B cell (primary cell): ENCODE data around the gene IKBKG. TPM values are rescaled to one million over a fixed set of nuclear protein-coding genes. Genes with fewer than 3 reads are reported as not detected.

Experiments
- ATAC-seq: fragments of 200-7000 bp; cut with Tn5 transposase; one replicate; pipeline ENCODE4 v1.10.0; 2021; ENCODE audit warnings: low read depth, mild to moderate bottlenecking, moderate number of reproducible peaks, moderate library complexity
- CTCF ChIA-PET: fragments of 350-600 bp; sonication (Branson Sonifier 250); formaldehyde crosslinking; loops from one replicate; lab custom pipeline; 2021; ENCODE audit warnings: antibody characterized with exemption, inconsistent platforms; lab: Charles Lee
- POLR2A ChIA-PET: fragments of 350-600 bp; sonication (Branson Sonifier 250); formaldehyde crosslinking; loops from one replicate; lab custom pipeline; 2021; ENCODE audit warnings: antibody characterized with exemption; lab: Charles Lee
- DNase-seq: peaks from one replicate; pipeline ENCODE4 v3.0.0; 2013
- H2AFZ ChIP-seq: 2 replicates; pipeline ENCODE4 v1.6.1; 2012; ENCODE audit warnings: mild to moderate bottlenecking, low read depth, low read length; ENCODE audit not compliant: insufficient read depth, poor library complexity, severe bottlenecking
- H3K27ac ChIP-seq, 2 donors: 1 replicate in 1 of 2; 2 replicates in 1 of 2; pipeline ENCODE4 v1.5.1; 2012 to 2013; ENCODE audit warnings: low read length in 2 of 2, mild to moderate bottlenecking in 2 of 2, moderate library complexity in 1 of 2
- H3K27me3 ChIP-seq, 4 experiments: fragments of 200-600 bp in 1 of 4; sonication (generic) in 1 of 4; replicated peaks in 1 of 4; 1 replicate in 2 of 4; 2 replicates in 2 of 4; pipeline versions ENCODE4 v1.6.1 to v1.7.0; 2013 to 2016; ENCODE audit warnings: low read length in 3 of 4, mild to moderate bottlenecking in 2 of 4, mixed read lengths in 1 of 4, moderate library complexity in 1 of 4; ENCODE audit not compliant: insufficient read depth in 4 of 4, control insufficient read depth in 3 of 4; ENCODE audit errors: control extremely low read depth in 1 of 4
- H3K36me3 ChIP-seq, 2 experiments: replicated peaks in 1 of 2; 1 replicate in 1 of 2; 2 replicates in 1 of 2; pipeline versions ENCODE4 v1.6.1 to v1.7.1; 2013; ENCODE audit warnings: low read length in 1 of 2; ENCODE audit not compliant: insufficient read depth in 2 of 2, control insufficient read depth in 1 of 2; ENCODE audit errors: control extremely low read depth in 1 of 2, extremely low read depth in 1 of 2
- H3K4me1 ChIP-seq, 2 donors: fragments of 200-600 bp in 1 of 2; sonication (generic) in 1 of 2; 1 replicate in 1 of 2; 2 replicates in 1 of 2; pipeline versions ENCODE4 v1.5.1 to v1.6.1; 2013 to 2017; ENCODE audit warnings: low read length in 2 of 2; ENCODE audit not compliant: control insufficient read depth in 2 of 2, insufficient read depth in 2 of 2
- H3K4me2 ChIP-seq: replicated peaks from 2 replicates; pipeline ENCODE3; 2012; ENCODE audit warnings: mild to moderate bottlenecking, low read depth, low read length; ENCODE audit not compliant: poor library complexity, severe bottlenecking
- H3K4me3 ChIP-seq, 5 experiments: fragments of 200-600 bp in 1 of 5; sonication (generic) in 1 of 5; 1 replicate in 3 of 5; 2 replicates in 2 of 5; pipeline versions ENCODE4 v1.5.1 to v1.7.0; 2011 to 2016; ENCODE audit warnings: low read length in 4 of 5, mild to moderate bottlenecking in 4 of 5, low read depth in 2 of 5, control low read depth in 1 of 5, moderate library complexity in 1 of 5; ENCODE audit not compliant: insufficient read depth in 1 of 5; ENCODE audit errors: control extremely low read depth in 1 of 5, extremely low read depth in 1 of 5
- H3K79me2 ChIP-seq: fragments of 200-600 bp; sonication (generic); one replicate; pipeline ENCODE4 v1.6.0; 2016; ENCODE audit warnings: low read length; ENCODE audit not compliant: control insufficient read depth, insufficient read depth
- H3K9ac ChIP-seq: fragments of 200-600 bp; sonication (generic); 2 replicates; pipeline ENCODE4 v1.6.1; 2017; ENCODE audit warnings: mild to moderate bottlenecking, low read length, moderate library complexity
- H3K9me3 ChIP-seq, 3 donors: one replicate each; pipeline versions ENCODE4 v1.6.1 to v1.7.1; 2013; ENCODE audit warnings: low read length in 2 of 3; ENCODE audit not compliant: control insufficient read depth in 2 of 3, insufficient read depth in 1 of 3; ENCODE audit errors: control extremely low read depth in 1 of 3
- H4K20me1 ChIP-seq: 2 replicates; pipeline ENCODE4 v1.6.0; 2012; ENCODE audit warnings: mild to moderate bottlenecking, low read length; ENCODE audit not compliant: insufficient read depth, control insufficient read depth, poor library complexity, severe bottlenecking
- H3K27ac Mint-ChIP-seq: one replicate; pipeline ENCODE4 v1.8.0; 2021; ENCODE audit warnings: mixed read lengths
- H3K27me3 Mint-ChIP-seq: one replicate; pipeline ENCODE4 v1.8.0; 2021; ENCODE audit warnings: mixed read lengths
- H3K4me1 Mint-ChIP-seq: one replicate; pipeline ENCODE4 v1.8.0; 2021; ENCODE audit warnings: mixed read lengths
- H3K4me3 Mint-ChIP-seq: one replicate; pipeline ENCODE4 v1.8.0; 2021; ENCODE audit warnings: mixed read lengths
- H3K9me3 Mint-ChIP-seq: one replicate; pipeline ENCODE4 v1.8.0; 2022; ENCODE audit warnings: mixed read lengths; ENCODE audit not compliant: insufficient read depth
- CTCF ChIP-seq: fragments of 200-600 bp; IDR thresholded peaks from one replicate; pipeline ENCODE4 v1.8.0; 2022; ENCODE audit warnings: antibody characterized with exemption, mild to moderate bottlenecking
- EZH2 ChIP-seq: IDR thresholded peaks from 2 replicates; pipeline ENCODE4 v1.6.1; 2012; ENCODE audit warnings: borderline replicate concordance, low read depth, mild to moderate bottlenecking, moderate library complexity, low read length; ENCODE audit not compliant: insufficient read depth, poor library complexity, severe bottlenecking
- WGBS: methylation state at CpG from one replicate; pipeline ENCODE4 v1.1.5; 2013; ENCODE audit warnings: missing lambda C conversion rate; ENCODE audit not compliant: insufficient coverage; 5-methylcytosine and 5-hydroxymethylcytosine counted together
- intact Hi-C: fragments of 100-400 bp; cut with micrococcal nuclease; formaldehyde crosslinking; loops from one replicate; pipeline ENCODE4 v1.10.0; 2022
- polyA plus RNA-seq: library from polyadenylated mRNA; depleted of rRNA; stranded (reverse); fragments of >200 nt; gene quantifications from 2 replicates; pipeline ENCODE4 v1.2.3, GENCODE V29; 2012
- total RNA-seq, 2 donors: library from RNA; stranded (reverse); fragments of 120-200 nt in 1 of 2; gene quantifications; 1 replicate in 1 of 2; 2 replicates in 1 of 2; pipeline versions ENCODE4 v1.2.3 to v1.2.4, GENCODE V29; 2013 to 2022

IKBKG gene
- total and polyA plus RNA-seq, 2 donors (not counting 1 experiment from before 2014, with no cell fraction given) = 46.7 to 65.1 TPM

DNA sequence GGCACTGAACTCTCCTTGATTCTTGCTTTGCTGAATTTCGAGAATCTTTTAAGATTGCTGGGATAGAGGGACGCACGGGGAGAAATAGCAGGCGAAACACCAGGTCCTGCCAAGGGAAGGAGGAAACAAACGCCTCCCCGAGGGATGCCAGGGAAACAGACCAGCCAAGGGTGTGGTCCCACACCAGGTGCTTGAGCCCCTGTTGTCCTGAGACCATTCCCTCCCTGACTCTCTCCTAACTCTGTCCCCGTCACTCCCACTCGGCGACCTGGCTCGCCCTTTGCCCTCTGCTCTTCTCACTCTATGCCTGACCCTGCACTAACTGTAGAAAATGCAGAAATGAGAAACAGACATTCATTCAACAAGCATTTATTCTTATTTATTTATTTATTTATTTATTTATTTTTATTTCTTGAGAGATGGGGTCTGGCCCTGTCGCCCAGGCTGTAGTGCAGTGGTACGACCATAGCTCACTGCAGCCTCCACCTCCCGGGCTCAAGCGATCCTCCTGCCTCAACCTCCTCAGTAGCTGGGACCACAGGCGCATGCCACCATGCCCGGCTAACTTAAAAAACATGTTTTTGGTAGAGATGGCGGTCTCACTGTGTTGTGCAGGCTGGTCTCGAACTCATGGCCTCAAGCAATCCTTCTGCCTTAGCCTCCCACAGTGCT is 55.5 kb downstream of the IKBKG start:
- H3K4me3 Mint-ChIP-seq = no peak overlapping the region
- H3K4me1 ChIP-seq = no peaks in the 10 kb centered on the region
- CTCF ChIA-PET = no interaction called here
- no peak overlapping the region for H3K4me2 ChIP-seq
- no peak overlapping the region for H3K27ac Mint-ChIP-seq
- WGBS = 97% methylated on average over 5 of the region's 18 CpGs
- no peaks in the 10 kb centered on the region for H3K27me3 ChIP-seq
- no peak for ATAC-seq
- no peaks in the 10 kb centered on the region for H3K79me2 ChIP-seq
- POLR2A ChIA-PET = no interaction called here
- no peak overlapping the region for H3K4me3 ChIP-seq
- no peaks in the 10 kb centered on the region for H4K20me1 ChIP-seq
- no peak for TF ChIP-seq EZH2
- TF ChIP-seq CTCF = no peak
- H3K9me3 ChIP-seq = no peaks in the 10 kb centered on the region
- H3K27me3 Mint-ChIP-seq = no peaks in the 10 kb centered on the region
- H3K9me3 Mint-ChIP-seq = no peaks in the 10 kb centered on the region
- no peak overlapping the region for H2AFZ ChIP-seq
- no peak overlapping the region for H3K9ac ChIP-seq
- no peak overlapping the region for H3K27ac ChIP-seq
- H3K4me1 Mint-ChIP-seq = no peaks in the 10 kb centered on the region
- H3K36me3 ChIP-seq = no peaks in the 10 kb centered on the region
- intact Hi-C loops = no loop called here
- no peak for DNase-seq
